Gastrocnemius medialis (tissue), 4 donors: ENCODE results near the gene FIGLA.

Experiments used
- CTCF ChIP-seq, 5 experiments: fragments of 450-650 bp in 3 of 5; fragments of 200-600 bp in 2 of 5; sonication (generic) in 2 of 5; IDR thresholded peaks in 4 of 5; conservative IDR thresholded peaks in 1 of 5; 1 replicate in 4 of 5; 2 replicates in 1 of 5; pipeline ENCODE4 v1.5.1; 2016 to 2019; ENCODE audit warnings: antibody characterized with exemption in 5 of 5, mild to moderate bottlenecking in 3 of 5, moderate library complexity in 3 of 5
- POLR2A ChIP-seq, 2 donors: fragments of 450-650 bp; IDR thresholded peaks; one replicate each; pipeline ENCODE4 v1.6.1; 2017; ENCODE audit warnings: antibody characterized with exemption in 2 of 2, mild to moderate bottlenecking in 2 of 2, moderate library complexity in 2 of 2

GRCh38 chr2:70753902-70754301, 36.5 kb downstream of the FIGLA start:
- TF ChIP-seq POLR2A (IDR thresholded peaks at IDR 0.05) (no peak), CTCF (IDR thresholded peaks at IDR 0.05 in 4 of 5, conservative IDR thresholded peaks at IDR 0.05 in 1 of 5) (no peak)
